GM12891 (cell line): ENCODE results near the gene IFNG.

ENCODE experiments used
- POLR2AphosphoS5 ChIP-seq: IDR thresholded peaks from 2 replicates; pipeline ENCODE4 v1.6.1; 2011; ENCODE audit warnings: low read depth, low read length, control low read depth
- POU2F2 ChIP-seq: IDR thresholded peaks from 2 replicates; pipeline ENCODE4 v1.6.1; 2011; ENCODE audit warnings: low read depth, mild to moderate bottlenecking, control low read depth, low read length, moderate library complexity
- TAF1 ChIP-seq: IDR thresholded peaks from 2 replicates; pipeline ENCODE4 v1.6.1; 2011; ENCODE audit warnings: low read depth, low read length, control low read depth

DNA sequence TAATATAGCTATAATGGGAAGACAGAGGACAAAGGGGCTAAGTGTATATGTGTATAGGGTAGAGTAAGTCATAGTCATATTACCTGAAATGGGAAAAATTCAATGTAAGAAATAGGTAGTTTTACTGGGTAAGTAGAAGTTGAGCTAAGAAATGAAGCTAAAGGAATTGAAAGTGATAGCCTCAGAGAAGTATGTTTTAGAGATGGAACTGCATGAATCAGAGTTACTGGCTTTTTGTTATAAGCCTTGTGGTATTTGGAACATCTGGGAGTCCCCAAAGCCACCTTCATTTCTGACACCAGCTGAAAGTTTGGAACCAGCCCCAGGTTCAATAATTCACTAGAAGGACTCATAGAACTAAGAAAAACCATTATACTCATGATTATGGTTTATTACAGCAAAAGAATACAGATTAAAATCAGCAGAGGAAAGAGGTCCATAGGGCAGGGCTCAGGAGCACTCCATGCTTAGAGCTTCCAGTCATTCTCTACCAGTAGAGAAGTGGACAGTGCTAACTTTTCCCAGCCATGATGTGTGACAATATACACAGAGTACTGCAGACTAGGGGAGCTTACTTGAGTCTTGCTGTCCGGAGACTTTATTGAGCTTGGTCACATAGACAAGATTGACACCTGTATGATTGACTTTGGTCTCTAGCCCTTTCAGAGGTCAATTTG is 9.8 kb upstream of the IFNG start:
- TF ChIP-seq POLR2AphosphoS5 (no peak), TAF1 (no peak), POU2F2 (no peak)
